Astrocyte of the spinal cord (primary cell): Measurements from ENCODE around the gene TNS2.

Experiments
- DNase-seq: peaks from one replicate; pipeline ENCODE4 v3.0.0; 2011; ENCODE audit warnings: low read depth, low spot score
- H3K4me3 ChIP-seq: 2 replicates; pipeline ENCODE4 v1.5.1; 2011; ENCODE audit warnings: low read depth, mild to moderate bottlenecking, low read length, moderate library complexity
- in situ Hi-C: cut with HindIII; loops from 2 replicates; pipeline ENCODE4 v1.10.0; 2017; ENCODE audit warnings: low sequenced_read_pairs
- TF ChIP-seq, protein P1 (sequence below): IDR thresholded peaks from 2 replicates; pipeline ENCODE4 v1.5.1; 2012; ENCODE audit warnings: low read depth, mild to moderate bottlenecking, low read length, inconsistent platforms

Gene TNS2

DNA sequence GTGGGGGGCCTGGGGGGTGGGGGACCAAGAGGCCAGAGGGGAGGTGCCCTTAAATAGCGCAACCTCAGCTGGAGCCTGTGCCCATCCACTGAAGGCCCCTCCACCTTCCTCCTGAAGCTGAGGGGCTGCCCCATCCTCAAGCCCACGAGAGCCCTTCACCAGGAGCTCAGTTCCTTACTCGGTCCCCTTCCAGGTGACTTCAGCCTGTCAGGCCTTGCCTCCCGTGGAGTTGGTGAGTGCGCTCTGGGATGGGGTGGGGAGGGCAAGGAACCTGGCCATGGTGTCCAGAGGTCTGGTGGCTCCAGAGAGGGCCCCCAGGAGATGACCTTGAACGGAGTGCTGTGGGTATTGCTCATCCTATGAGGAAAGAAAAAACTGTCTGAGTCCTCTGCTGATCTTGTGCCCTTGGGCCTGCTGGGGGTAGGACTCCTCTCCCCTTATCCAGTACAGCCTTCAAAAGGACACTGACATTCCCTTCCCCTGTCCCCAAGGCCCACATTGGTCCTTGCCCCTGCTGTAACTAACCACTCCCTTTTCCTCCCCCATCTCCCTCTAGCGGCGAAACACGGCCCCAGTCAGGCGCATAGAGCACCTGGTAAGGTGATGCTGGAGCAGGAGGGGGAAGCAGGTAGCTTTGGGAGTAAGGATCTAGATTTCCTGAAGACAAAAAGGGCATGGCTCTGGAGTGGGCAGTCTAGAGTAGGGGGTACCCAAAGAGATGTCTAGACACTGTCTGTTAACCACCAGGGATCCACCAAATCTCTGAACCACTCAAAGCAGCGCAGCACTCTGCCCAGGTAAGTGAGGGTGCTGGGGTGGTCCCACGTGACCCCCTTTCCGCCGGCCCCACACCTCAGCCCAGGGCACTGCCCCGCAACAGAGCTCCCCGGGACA is 3.6 kb downstream of the TNS2 start:
- in situ Hi-C loops: no loop called here
- H3K4me3 ChIP-seq: peak overlapping the region; percentile 42
- TF ChIP-seq, protein P1, sequence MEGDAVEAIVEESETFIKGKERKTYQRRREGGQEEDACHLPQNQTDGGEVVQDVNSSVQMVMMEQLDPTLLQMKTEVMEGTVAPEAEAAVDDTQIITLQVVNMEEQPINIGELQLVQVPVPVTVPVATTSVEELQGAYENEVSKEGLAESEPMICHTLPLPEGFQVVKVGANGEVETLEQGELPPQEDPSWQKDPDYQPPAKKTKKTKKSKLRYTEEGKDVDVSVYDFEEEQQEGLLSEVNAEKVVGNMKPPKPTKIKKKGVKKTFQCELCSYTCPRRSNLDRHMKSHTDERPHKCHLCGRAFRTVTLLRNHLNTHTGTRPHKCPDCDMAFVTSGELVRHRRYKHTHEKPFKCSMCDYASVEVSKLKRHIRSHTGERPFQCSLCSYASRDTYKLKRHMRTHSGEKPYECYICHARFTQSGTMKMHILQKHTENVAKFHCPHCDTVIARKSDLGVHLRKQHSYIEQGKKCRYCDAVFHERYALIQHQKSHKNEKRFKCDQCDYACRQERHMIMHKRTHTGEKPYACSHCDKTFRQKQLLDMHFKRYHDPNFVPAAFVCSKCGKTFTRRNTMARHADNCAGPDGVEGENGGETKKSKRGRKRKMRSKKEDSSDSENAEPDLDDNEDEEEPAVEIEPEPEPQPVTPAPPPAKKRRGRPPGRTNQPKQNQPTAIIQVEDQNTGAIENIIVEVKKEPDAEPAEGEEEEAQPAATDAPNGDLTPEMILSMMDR: peak; percentile 76
- no peak for DNase-seq

DNA sequence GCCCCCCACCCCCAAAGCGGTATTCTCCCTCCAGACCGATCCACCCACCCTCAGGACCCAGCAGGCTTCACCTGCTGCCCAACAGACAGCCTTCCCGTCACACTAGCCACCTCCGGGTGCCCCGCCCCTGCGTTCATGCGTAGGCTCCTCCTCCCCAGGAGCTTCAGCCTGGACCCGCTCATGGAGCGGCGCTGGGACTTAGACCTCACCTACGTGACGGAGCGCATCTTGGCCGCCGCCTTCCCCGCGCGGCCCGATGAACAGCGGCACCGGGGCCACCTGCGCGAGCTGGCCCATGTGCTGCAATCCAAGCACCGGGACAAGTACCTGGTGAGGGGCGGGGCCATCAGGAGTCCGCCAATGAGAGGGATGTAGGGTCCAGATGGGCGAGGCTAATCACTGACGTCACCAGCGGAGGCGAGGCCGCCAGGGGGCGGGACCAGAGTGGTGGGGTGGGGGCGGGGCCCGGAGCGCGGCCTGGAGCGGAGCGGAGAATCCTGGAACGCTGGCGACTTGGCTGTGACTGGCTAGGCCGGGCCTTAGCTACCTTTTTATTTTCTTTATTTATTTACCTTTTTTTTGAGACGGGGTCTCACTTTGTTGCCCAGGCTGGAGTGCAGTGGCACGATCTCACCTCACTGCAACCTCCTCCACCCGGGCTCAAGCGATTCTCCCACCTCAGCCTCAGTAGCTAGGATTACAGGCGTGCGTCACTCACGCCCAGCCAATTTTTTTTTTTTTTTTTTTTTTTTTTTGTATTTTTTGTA is 4.4 kb downstream of the TNS2 start:
- peak; percentile 89 for DNase-seq
- in situ Hi-C loops: no loop called here
- TF ChIP-seq, protein P1: no peak
- H3K4me3 ChIP-seq: peak overlapping the region; percentile 42

DNA sequence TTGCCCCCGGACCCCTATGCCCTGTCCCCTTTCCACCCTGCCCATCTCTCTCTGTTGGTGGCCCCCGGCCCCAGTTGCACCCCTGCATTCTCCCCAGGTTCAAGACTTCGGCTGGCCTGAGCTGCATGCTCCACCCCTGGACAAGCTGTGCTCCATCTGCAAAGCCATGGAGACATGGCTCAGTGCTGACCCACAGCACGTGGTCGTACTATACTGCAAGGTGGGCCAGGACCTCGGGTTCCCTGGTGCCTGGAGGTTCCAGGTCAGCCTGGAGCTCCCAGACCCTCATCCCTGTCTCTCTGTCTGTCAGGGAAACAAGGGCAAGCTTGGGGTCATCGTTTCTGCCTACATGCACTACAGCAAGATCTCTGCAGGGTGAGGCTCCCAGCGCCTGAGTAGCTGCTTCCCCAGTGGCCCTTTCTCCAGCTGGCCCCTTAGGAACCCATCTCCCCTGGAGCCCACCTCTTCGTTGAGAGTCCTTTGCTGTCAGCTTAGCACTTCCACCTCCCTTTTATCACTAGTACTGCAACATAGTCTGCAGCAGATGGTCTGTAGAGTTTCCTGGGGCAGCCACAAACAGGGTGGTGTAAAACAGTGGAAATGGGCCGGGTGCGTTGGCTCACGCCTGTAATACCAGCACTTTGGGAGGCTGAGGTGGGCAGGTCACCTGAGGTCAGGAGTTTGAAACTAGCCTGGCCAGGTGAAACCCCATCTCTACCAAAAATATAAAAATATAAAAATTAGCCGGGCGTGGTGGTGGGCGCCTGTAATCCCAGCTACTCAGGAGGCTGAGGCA is 5.8 kb downstream of the TNS2 start:
- TF ChIP-seq, protein P1: no peak
- no peak for DNase-seq
- H3K4me3 ChIP-seq: no peak overlapping the region

DNA sequence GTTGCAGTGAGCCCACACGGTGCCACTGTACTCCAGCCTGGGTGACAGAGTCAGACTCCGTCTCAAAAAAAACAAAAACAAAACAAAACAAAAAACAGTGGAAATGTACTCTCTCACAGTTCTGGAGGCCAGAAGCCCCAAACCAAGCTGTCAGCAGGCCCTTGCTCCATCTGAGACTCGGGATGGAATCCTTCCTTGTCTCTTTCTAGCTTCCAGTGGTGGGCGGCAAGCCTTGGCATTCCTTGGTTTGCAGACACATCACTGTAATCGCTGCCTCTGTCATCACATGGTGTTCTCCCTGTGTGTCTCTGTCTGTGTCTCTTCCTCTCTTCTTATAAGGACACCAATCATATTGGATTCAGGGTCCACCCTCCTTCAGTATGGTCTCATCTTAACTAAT is 6.4 kb downstream of the TNS2 start:
- no peak overlapping the region for H3K4me3 ChIP-seq
- DNase-seq: no peak
- TF ChIP-seq, protein P1: no peak
- in situ Hi-C loops: no loop called here

More for the DNA sequence above, 5.8 kb downstream of the TNS2 start:
- in situ Hi-C loops: no loop called here

DNA sequence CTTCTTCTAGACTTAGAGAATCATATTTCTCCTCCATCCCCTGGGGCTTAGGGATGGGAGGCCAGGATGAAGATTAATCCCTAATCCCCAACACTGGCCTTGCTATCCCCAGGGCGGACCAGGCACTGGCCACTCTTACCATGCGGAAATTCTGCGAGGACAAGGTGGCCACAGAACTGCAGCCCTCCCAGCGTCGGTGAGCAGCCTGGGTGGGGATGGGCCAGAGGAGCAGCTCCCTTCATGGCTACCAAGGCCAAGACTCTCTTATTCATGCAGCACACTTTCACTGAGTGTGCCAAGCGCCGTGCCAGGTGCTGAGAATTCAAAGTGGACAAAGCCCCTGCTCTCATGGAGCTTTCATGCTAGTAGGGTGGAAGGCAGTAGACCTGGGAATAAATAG is 7.0 kb downstream of the TNS2 start:
- no peak overlapping the region for H3K4me3 ChIP-seq
- DNase-seq: no peak
- TF ChIP-seq, protein P1: no peak
- in situ Hi-C loops: no loop called here
